ENCODE results near the gene PUSL1.

PUSL1 gene

GRCh38 chr1:1280782-1281481 is 27.5 kb upstream of the PUSL1 start:
- no peak for TF ChIP-seq ZNF362 (tag by site-specific recombination; IDR thresholded peaks at IDR 0.05)
- TF ChIP-seq ZNF677 (tag by site-specific recombination; IDR thresholded peaks at IDR 0.05) = no peak
- TF ChIP-seq ZNF146 (tag by site-specific recombination; IDR thresholded peaks at IDR 0.05) = no peak
- no peak for TF ChIP-seq REST (tag by site-specific recombination; IDR thresholded peaks at IDR 0.05)
- TF ChIP-seq GLI2 (tag by site-specific recombination; IDR thresholded peaks at IDR 0.05; ENCODE audit: borderline replicate concordance, low read depth) = no peak
- TF ChIP-seq ZNF37A (tag by site-specific recombination; IDR thresholded peaks at IDR 0.05) = no peak
- Histone ChIP-seq H3K4me1 (ENCODE audit: control insufficient read depth, insufficient read depth, low read length) (no peaks in the 10 kb centered on the region), H3K36me3 (ENCODE audit: control insufficient read depth in 2 of 2, insufficient read depth in 1 of 2, low read length in 2 of 2) (no peaks in the 10 kb centered on the region), H3K9me3 (ENCODE audit: control insufficient read depth, insufficient read depth, low read depth, low read length) (no peaks in the 10 kb centered on the region), H3K27ac (ENCODE audit: extremely low read depth, low read depth, low read length) (no peak overlapping the region), H3K4me3 (ENCODE audit: low read depth, low read length) (no peak overlapping the region)
- ChIA-PET POLR2A (no interaction called here), CTCF (interaction anchor here (0.5 to 0.9 kb wide), 3 partner anchors 10 to 23 kb away, joined by 3 to 5 read pairs (median 5); no protein-coding TSS in a partner anchor)

- H3K27ac ChIP-seq (ENCODE audit: extremely low read depth, low read depth, low read length) = no peak overlapping the region
- ChIA-PET CTCF (interaction anchor here (0.6 to 0.9 kb wide), 2 partner anchors 9 to 21 kb away, joined by 3 to 5 read pairs; no protein-coding TSS in a partner anchor), POLR2A (interaction anchor here (1.0 kb wide), 1 partner anchor 10 kb away, joined by 3 read pairs; no protein-coding TSS in a partner anchor)
- H3K4me1 ChIP-seq (ENCODE audit: control insufficient read depth, insufficient read depth, low read length) = no peaks in the 10 kb centered on the region
- H3K4me3 ChIP-seq (ENCODE audit: low read depth, low read length) = no peak overlapping the region
- 0 out of 2 replicates have a peak, but pooled peaks have one; percentile 13 for TF ChIP-seq KLF1 (tag by site-specific recombination; IDR thresholded peaks at IDR 0.05)
- TF ChIP-seq ZNF692 (tag by site-specific recombination; IDR thresholded peaks at IDR 0.05) = 0 out of 2 replicates have a peak, but pooled peaks have one; percentile 25
- TF ChIP-seq ZNF518A (tag by site-specific recombination; conservative IDR thresholded peaks at IDR 0.05; ENCODE audit: low read depth) = no peak
- TF ChIP-seq ZNF768 (tag by site-specific recombination; IDR thresholded peaks at IDR 0.05) = peak; percentile 96; the same call in 1 of the 2 replicates
- no peaks in the 10 kb centered on the region for H3K36me3 ChIP-seq (ENCODE audit: control insufficient read depth in 2 of 2, insufficient read depth in 1 of 2, low read length in 2 of 2)
- H3K9me3 ChIP-seq (ENCODE audit: control insufficient read depth, insufficient read depth, low read depth, low read length) = no peaks in the 10 kb centered on the region
Observed at GRCh38 chr1:1281533-1282321, 26.7 kb upstream of the PUSL1 start.

Measured in HEK293 (cell line).